HG03378 (cell line): ENCODE data around the gene MAU2.
"Not testable (repeated sequence)": the region's sequence is repeated elsewhere in the genome, so short reads cannot be mapped to it uniquely, and the experiment has no call there.

Source experiments
- ATAC-seq: cut with Tn5 transposase; IDR thresholded peaks from one replicate; pipeline ENCODE4 v1.9.1; 2021; ENCODE audit warnings: mild to moderate bottlenecking, moderate library complexity; ENCODE audit not compliant: unreplicated experiment

Gene MAU2

GRCh38 chr19:19343762-19344161 lies 23.1 kb downstream of the MAU2 start:
- ATAC-seq: no peak

GRCh38 chr19:19345232-19345631 lies 24.6 kb downstream of the MAU2 start:
- no peak for ATAC-seq

GRCh38 chr19:19345970-19346369 lies 25.3 kb downstream of the MAU2 start:
- no peak for ATAC-seq

GRCh38 chr19:19347401-19348110 lies 26.9 kb downstream of the MAU2 start:
- no peak for ATAC-seq

- no peak for ATAC-seq
Observed at GRCh38 chr19:19348266-19348665, 27.6 kb downstream of the MAU2 start.

GRCh38 chr19:19349365-19349764 lies 28.7 kb downstream of the MAU2 start:
- no peak for ATAC-seq

GRCh38 chr19:19350756-19351155 lies 30.1 kb downstream of the MAU2 start:
- ATAC-seq: not testable (repeated sequence)

GRCh38 chr19:19352823-19353222 lies 32.2 kb downstream of the MAU2 start:
- ATAC-seq: no peak

GRCh38 chr19:19354007-19354406 lies 33.4 kb downstream of the MAU2 start:
- ATAC-seq: no peak

- no peak for ATAC-seq
Observed at GRCh38 chr19:19354932-19355331, 34.3 kb downstream of the MAU2 start.

GRCh38 chr19:19355606-19356139 lies 35.0 kb downstream of the MAU2 start:
- no peak for ATAC-seq

GRCh38 chr19:19356500-19356899 lies 35.9 kb downstream of the MAU2 start:
- no peak for ATAC-seq

GRCh38 chr19:19356901-19357566 lies 36.4 kb downstream of the MAU2 start:
- ATAC-seq: no peak

- peak; percentile 68 for ATAC-seq
Observed at GRCh38 chr19:19361075-19361594, 40.5 kb downstream of the MAU2 start.

GRCh38 chr19:19362075-19362474 lies 41.4 kb downstream of the MAU2 start:
- no peak for ATAC-seq

GRCh38 chr19:19366434-19367396 lies 46.1 kb downstream of the MAU2 start:
- peak; percentile 62 for ATAC-seq

- ATAC-seq: no peak
Observed at GRCh38 chr19:19368087-19368486, 47.5 kb downstream of the MAU2 start.

- ATAC-seq: no peak
Observed at GRCh38 chr19:19371059-19371458, 50.4 kb downstream of the MAU2 start.

- peak; percentile 75 for ATAC-seq
Observed at GRCh38 chr19:19372656-19373416, 52.2 kb downstream of the MAU2 start.

- no peak for ATAC-seq
Observed at GRCh38 chr19:19379527-19379926, 58.9 kb downstream of the MAU2 start.
